H54 (cell line): ENCODE results near the gene CLIC4.

Experiments used
- DNase-seq: peaks from one replicate; pipeline ENCODE4 v3.0.0; 2011; ENCODE audit warnings: low spot score, mixed read lengths; ENCODE audit not compliant: insufficient read length
- FAIRE-seq: peaks from 3 replicates; lab custom pipeline; 2011; peaks lifted over from hg19 to GRCh38; lab: Jason Lieb, UNC
- POLR2A ChIP-seq: IDR thresholded peaks from 2 replicates; pipeline ENCODE4 v1.6.1; 2011; ENCODE audit warnings: low read depth, mild to moderate bottlenecking, low read length

The CLIC4 gene

DNA sequence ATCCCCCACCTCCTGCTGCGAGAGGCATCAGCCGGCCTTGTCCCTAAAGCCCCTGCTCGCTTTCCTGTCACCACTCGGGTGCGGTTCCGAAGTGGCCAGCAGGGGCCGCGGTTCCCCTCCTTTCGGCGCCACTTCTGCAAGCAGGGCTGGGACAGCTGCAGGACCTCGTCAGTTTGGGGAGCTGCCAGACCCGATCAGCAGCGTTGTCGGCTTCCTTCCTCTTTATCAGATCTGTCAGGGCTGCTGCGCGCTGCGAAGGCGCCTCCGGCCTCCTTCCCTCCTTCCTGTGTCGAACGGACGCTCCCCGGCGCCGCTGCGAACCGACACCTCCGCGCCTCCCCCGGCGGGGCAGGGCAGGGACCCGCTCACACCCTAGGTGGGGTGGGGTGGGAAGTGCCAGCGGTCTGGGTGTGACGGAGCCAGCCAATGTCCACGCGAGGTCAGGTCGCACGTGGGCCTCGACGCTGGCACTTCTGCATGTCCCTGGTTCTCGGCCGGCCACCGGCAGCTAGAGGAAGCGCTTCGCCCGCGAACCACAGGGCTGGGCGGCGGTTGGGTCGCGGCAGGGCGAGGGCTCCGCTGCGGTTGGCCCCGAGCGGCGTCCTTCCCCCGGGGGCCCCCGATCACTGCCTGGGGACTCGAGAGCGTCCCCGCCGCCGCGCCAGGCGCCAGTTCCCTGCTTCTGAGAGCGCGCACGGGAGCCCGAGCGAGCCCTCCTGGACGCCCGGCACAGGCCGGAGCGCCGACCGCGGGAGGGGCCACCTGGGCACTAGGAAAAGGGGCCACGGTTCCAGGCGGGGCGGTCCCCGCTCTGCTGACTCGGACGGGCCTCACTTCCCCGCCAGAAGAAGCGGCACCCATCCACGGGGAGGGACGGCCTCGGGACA lies 103.0 kb downstream of the CLIC4 start:
- DNase-seq = no peak
- TF ChIP-seq POLR2A = no peak
- no peak for FAIRE-seq

DNA sequence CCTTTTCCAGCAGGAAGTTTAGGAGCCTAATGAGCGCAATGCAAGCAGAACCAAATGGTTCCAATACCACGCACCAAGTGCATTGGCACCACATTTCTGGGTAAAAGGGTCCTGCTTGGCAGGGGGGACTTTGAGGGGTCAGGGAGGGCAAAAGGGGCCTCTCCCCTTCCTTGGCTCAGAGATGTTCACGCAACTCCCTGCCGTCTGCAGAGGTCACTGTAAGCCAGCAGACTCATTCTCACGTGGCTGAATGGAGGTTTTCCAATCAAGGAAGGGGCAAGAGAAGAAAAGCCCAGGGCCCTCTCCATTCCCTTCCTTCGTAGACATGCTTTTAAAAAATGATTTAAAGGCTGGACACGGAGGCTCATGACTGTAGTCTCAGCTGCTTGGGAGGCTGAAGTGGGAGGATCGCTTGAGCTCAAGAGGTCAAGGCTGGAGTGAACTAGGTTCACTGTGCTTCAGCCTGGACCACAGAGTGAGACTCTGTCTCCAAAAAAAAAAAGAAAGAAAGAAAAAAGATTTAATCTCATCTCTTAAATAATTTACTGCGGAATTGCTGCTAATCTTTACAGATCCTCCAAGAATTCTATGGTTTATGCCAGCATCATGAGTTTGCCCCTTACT lies 104.5 kb downstream of the CLIC4 start:
- DNase-seq (no peak), FAIRE-seq (no peak)

GRCh38 chr1:24850328-24850920 lies 105.2 kb downstream of the CLIC4 start:
- FAIRE-seq = no peak
- DNase-seq = no peak

More for the DNA sequence above, 104.5 kb downstream of the CLIC4 start:
- no peak for TF ChIP-seq POLR2A

DNA sequence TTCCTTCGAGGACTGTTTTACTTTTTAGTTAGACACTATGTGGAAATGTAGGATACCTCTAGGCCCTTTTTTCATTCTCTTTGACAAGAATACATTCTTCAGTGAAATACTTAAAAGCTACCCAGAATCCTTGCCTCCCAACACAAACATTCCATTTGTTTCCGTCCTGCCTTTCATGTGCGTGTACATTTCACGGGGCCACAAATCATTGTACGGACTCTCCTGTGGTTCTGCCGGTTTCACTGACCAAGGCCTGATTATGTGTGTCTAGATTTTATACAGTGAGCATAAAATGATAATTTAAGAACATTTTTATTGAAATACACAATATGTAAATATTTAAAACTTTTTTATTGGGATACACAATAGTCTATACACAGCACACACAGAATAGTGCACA lies 108.4 kb downstream of the CLIC4 start:
- no peak for DNase-seq
- no peak for FAIRE-seq
- no peak for TF ChIP-seq POLR2A

More at GRCh38 chr1:24850328-24850920, 105.2 kb downstream of the CLIC4 start:
- no peak for TF ChIP-seq POLR2A

DNA sequence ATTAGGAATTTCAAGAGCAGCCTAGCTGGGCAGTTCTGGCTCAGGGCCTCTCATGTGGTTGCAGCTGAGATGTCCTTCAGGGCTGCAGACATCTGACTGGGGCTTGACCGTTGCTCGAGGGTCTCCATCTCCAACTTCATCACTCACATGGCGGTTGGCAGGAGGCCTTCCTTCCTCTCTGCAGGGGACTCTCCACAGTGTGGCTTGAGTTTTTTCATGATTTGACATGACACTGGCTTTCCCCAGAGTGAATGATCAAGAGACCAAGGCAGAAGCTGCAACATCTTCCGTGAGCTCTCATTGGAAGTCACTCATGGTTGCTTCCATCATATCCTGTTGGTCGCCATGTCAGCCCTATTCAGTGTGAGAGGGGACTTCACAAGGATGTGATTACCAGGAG lies 110.2 kb downstream of the CLIC4 start:
- DNase-seq (no peak), FAIRE-seq (no peak)
- no peak for TF ChIP-seq POLR2A

DNA sequence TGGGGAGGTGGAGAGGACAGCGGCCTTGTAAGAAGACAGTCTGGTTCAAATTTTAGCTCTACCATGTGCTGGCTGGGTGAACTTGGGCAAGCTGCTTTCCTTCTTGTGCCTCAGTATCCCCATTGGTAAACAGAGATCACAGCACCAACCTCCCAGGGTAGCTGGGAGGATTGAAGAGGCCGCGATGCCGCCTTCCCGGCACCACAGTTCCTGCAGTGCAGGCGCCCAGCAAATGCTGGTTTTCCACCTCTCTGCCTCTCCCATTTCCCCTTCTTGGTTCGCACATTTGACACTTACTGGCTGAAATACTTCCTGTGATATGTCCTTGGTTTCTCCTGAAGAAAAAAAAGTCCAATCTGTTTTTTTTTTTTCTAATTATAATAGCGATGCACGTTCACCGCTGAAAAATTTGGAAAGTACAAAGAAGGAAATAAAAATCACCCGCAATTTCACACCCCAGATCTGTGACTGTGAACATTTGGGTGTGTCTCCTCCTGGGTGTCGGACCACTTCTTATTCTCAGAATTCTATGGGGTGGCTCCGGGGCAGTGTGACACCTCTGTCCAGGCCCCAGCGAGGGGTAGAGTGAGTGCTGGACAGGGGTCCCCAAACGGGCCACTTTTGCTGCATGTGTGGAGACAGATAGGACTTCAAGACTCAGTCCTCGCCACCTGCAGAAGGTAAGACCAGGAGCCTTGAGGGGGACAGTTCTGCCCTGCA lies 111.7 kb downstream of the CLIC4 start:
- FAIRE-seq (no peak), DNase-seq (no peak)
- TF ChIP-seq POLR2A = no peak

DNA sequence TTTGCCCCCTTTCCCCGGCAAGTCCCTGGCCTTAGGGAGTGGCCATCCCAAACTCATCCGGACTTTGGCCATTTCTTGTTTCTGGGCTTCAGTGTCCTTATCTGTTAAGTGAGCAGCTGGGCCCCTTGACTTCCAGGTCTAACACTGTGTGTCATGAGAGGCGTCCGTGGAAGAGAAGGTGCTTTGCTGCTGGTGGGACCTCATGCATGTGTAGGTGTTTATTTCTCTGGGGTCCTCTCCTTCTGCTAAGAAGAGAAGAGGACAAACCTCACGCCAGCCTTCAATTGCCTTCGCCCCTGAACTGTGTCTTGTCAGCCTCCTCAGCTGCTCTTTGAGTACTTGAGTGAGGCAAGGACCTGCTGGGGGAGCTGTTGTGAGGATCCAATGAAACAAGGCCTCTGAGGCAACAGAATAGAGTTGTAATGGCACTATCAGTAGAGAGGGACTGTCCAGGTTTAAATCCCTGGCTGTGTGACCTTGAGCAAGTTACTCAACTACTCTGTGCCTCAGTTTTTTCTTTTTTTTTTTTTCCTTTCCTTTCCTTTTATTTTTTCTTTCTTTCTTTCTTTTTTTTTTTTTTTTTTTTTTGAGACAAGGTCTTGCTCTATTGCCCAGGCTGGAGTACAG lies 112.4 kb downstream of the CLIC4 start:
- no peak for DNase-seq
- FAIRE-seq = no peak
- no peak for TF ChIP-seq POLR2A

GRCh38 chr1:24858277-24858676 lies 113.0 kb downstream of the CLIC4 start:
- DNase-seq = no peak
- no peak for FAIRE-seq
- TF ChIP-seq POLR2A = no peak

DNA sequence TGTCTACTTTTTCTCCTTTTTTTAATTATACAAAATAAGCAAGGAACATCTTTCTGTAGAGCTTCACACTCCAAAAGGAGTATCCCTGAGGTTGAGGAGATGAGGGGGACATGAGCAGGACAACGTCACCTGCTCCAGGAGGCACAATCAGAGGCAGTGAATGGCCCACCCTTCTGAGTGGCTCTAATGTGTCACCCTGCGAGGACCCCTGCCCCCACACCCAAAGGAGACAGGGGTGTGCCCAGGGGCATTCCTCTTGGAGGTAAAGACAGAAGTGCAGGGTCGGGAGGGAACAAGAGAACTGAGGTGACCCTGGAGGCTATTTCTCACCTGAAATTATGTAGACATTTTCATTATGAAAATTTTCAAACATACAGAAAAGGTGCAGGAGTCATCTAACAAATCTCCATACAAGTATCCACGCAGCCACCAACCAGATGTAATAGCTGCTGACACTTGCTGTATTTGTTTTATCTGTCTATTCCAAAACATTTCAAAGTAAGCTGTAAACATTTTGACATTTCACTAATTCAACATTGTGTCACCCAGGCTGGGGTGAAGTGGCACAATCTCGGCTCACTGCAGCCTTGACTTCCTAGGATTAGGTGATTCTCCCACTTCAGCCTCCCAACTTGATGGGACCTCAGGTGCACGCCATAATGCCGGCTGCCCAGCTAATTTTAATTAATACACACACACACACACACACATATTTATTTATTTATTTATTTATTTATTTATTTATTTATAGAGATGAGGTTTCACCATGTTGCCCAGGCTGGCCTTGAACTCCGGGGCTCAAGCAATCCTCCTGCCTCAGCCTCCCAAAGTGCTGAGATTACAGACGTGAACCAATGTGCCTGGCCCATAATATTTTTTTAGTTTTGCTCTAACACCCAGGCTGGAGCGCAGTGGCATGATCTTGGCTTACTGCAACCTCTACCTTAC lies 114.1 kb downstream of the CLIC4 start:
- FAIRE-seq (no peak), DNase-seq (no peak)
- no peak for TF ChIP-seq POLR2A

DNA sequence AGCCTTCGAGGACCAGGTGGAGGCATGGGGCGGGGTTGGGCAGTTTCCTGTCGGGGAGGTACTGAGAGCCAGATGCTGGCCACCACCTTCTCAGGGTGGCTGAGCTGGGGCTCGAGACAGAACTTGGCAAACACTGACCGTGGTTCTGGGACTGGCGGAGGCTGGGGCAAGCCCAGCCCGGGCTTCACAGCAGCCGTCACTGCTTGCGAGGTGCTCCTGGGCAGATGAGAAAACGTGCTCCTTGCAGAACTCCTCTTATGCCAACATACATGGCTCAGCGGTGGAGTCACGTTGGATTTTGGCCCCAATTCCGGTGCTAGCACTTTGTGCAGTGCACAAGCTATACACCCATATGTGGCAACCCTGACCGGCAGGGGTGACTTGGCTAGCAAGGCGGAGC lies 115.6 kb downstream of the CLIC4 start:
- no peak for FAIRE-seq
- no peak for TF ChIP-seq POLR2A
- DNase-seq = no peak

DNA sequence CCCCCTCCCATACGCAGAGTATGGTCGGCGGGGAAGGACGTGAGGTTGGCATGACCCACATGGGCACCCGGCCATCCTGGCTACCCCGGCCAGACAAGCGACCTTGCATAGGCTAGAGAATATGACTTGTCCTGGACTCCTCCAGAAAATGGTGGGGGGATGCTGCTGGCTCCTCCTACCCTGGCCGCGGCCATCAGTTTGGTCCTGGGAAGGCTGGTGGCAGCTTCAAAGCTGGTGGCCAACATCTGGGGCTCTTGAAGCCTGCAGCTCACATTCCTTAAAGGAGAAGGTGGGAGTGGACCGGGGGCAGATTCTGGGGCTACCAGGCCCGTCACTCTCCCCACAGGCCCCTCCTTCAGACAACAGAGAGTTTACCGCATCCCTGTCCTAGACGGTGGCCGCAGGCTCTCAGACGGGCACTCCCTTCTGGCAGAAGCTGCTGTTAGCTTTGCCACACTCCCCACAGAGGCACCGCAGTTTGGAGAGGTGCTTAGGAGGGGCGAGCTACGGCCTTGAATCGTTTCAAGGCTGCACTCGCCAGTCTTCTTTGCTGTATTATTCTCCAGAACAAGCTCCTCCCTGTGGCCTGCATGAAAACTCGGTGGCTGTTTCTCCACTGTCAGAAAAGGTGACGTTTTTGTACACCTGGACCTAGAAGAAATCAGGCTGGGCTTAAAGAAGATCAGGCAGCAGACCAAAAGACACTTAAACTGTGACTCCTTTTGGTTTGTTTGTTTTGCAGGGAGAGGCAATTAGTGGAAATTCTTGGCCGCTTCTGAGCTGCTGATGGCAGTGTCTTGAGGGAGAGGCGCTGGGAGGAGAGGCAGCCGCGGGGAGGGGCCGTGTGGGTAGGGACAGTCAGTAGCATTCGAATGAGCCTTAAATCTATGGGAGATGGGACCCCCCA lies 116.8 kb downstream of the CLIC4 start:
- no peak for DNase-seq
- no peak for FAIRE-seq
- TF ChIP-seq POLR2A = no peak
